ENCODE data around the gene CR1L. TPM values are rescaled to one million over a fixed set of nuclear protein-coding genes. Genes with fewer than 3 reads are reported as not detected.

CR1L gene
- total RNA-seq, 1 experiment from 2014 or later, result not detected

DNA sequence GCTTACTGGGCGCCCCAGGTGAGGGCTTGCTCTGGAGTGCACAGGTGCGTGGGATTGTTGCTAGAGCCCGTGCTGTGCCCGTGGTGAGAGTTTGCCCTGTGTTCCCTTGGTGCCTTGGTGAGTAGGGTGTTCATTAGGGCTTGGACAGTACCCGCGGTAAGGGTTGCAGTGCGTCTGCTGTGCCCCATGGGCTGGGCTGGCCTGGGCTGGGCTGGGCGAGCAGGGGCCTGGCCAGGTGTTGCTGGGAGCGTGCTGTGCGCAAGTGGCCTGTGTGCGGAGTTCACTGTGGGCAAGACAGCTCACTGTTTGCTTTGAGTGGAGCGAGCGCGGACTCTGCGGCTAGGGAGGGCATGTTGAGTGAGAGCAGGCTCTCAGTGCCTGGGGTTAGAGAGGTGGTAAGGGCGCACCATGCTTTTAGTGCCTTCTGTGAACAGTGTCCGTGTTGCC is 725 bp downstream of the CR1L start:
- ChIA-PET CTCF (no interaction called here), POLR2A (no interaction called here)
- H3K4me3 ChIP-seq (ENCODE audit: low read depth in 2 of 2, low read length in 2 of 2), result no peak overlapping the region; a peak in 1 of 4 replicates
- no peak for TF ChIP-seq REST (IDR thresholded peaks at IDR 0.05; ENCODE audit: insufficient read depth in 1 of 2, low read depth in 2 of 2, low read length in 1 of 2)
- TF ChIP-seq POLR2AphosphoS5 (IDR thresholded peaks at IDR 0.05; ENCODE audit: low read depth, low read length), result no peak
- TF ChIP-seq SIN3A (IDR thresholded peaks at IDR 0.05; ENCODE audit: borderline replicate concordance, insufficient read depth, low read depth, low read length), result no peak
- in situ Hi-C loops (cut with HindIII; ENCODE audit: low pct_unique_long_range_greater_than_20kb, low sequenced_read_pairs), result no loop called here
- ATAC-seq, result no peak
- H3K27me3 ChIP-seq (ENCODE audit: control insufficient read depth, insufficient read depth, low read length), result peaks cover 11% of the 10 kb centered on the region
- intact Hi-C loops (cut with micrococcal nuclease; ENCODE audit: unreplicated experiment), result no loop called here
- no TSS peak for BruUV-seq (replicated peaks)
- no peak for DNase-seq (ENCODE audit: low read depth, low spot score)
- no peaks in the 10 kb centered on the region for H3K4me1 ChIP-seq (ENCODE audit: control insufficient read depth, insufficient read depth, low read length)
- H3K27ac ChIP-seq (ENCODE audit: low read length), result no peak overlapping the region
- no peaks in the 10 kb centered on the region for H3K36me3 ChIP-seq (ENCODE audit: control insufficient read depth, insufficient read depth, low read length)
- no peaks in the 10 kb centered on the region for H3K9me3 ChIP-seq (ENCODE audit: control insufficient read depth, insufficient read depth, low read depth, low read length)

DNA sequence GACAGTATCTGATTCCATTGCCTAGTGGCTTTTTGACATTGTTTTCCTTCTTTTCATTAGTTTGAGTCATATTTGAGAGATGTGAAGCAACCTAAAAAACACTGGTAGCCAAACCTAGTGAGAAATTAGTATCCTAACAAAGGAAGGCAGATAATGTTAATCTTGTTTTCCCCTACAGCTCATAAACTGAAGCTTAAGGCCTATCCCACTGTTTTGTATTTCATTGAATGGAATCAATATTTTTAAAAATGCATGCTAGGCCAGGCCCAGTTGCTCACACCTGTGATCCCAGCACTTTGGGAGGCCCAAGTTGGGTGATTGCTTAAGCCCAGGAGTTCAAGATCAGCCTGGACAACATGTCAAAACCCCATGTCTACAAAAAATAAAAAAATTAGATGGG is 1.2 kb downstream of the CR1L start:
- intact Hi-C loops (cut with micrococcal nuclease; ENCODE audit: unreplicated experiment) (no loop called here), in situ Hi-C loops (cut with HindIII; ENCODE audit: low pct_unique_long_range_greater_than_20kb, low sequenced_read_pairs) (no loop called here)
- Histone ChIP-seq H3K36me3 (ENCODE audit: control insufficient read depth, insufficient read depth, low read length) (no peaks in the 10 kb centered on the region), H3K27ac (ENCODE audit: low read length) (no peak overlapping the region), H3K27me3 (ENCODE audit: control insufficient read depth, insufficient read depth, low read length) (peaks cover 8% of the 10 kb centered on the region), H3K4me3 (ENCODE audit: low read depth in 2 of 2, low read length in 2 of 2) (no peak overlapping the region), H3K4me1 (ENCODE audit: control insufficient read depth, insufficient read depth, low read length) (no peaks in the 10 kb centered on the region), H3K9me3 (ENCODE audit: control insufficient read depth, insufficient read depth, low read depth, low read length) (no peaks in the 10 kb centered on the region)
- DNase-seq (ENCODE audit: low read depth, low spot score), result no peak
- no TSS peak for BruUV-seq (replicated peaks)
- TF ChIP-seq SIN3A (IDR thresholded peaks at IDR 0.05; ENCODE audit: borderline replicate concordance, insufficient read depth, low read depth, low read length) (no peak), REST (IDR thresholded peaks at IDR 0.05; ENCODE audit: insufficient read depth in 1 of 2, low read depth in 2 of 2, low read length in 1 of 2) (no peak), TCF7L2 (IDR thresholded peaks at IDR 0.05; ENCODE audit: low read depth, low read length) (no peak), POLR2AphosphoS5 (IDR thresholded peaks at IDR 0.05; ENCODE audit: low read depth, low read length) (no peak)
- TF ChIP-seq, protein P1, sequence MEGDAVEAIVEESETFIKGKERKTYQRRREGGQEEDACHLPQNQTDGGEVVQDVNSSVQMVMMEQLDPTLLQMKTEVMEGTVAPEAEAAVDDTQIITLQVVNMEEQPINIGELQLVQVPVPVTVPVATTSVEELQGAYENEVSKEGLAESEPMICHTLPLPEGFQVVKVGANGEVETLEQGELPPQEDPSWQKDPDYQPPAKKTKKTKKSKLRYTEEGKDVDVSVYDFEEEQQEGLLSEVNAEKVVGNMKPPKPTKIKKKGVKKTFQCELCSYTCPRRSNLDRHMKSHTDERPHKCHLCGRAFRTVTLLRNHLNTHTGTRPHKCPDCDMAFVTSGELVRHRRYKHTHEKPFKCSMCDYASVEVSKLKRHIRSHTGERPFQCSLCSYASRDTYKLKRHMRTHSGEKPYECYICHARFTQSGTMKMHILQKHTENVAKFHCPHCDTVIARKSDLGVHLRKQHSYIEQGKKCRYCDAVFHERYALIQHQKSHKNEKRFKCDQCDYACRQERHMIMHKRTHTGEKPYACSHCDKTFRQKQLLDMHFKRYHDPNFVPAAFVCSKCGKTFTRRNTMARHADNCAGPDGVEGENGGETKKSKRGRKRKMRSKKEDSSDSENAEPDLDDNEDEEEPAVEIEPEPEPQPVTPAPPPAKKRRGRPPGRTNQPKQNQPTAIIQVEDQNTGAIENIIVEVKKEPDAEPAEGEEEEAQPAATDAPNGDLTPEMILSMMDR (IDR thresholded peaks at IDR 0.05), result no peak
- POLR2A ChIA-PET, result no interaction called here
- no peak for ATAC-seq
- CTCF ChIA-PET, result no interaction called here
